ENCODE data around the gene SETD5.

DNA sequence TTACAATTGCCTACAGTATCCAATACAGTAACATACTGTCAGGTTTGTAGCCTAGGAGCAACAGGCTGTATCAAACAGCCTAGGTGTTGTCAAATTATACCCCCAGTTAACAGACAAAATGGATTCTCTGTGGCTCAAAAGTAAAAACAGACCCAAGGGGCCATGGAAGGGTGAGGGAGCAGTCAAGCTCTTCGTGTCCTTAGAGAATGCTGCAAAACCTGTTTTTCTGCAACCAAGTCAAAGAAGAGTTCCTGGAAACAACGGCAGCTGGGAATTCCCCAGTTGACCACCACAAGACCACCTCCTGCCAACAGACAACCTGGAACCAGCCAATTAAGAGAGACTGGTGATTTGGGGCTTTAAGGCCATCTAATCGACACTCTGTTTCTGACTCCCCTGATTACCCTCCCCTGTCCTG is 45.7 kb upstream of the SETD5 start:
- TF ChIP-seq, protein P1, sequence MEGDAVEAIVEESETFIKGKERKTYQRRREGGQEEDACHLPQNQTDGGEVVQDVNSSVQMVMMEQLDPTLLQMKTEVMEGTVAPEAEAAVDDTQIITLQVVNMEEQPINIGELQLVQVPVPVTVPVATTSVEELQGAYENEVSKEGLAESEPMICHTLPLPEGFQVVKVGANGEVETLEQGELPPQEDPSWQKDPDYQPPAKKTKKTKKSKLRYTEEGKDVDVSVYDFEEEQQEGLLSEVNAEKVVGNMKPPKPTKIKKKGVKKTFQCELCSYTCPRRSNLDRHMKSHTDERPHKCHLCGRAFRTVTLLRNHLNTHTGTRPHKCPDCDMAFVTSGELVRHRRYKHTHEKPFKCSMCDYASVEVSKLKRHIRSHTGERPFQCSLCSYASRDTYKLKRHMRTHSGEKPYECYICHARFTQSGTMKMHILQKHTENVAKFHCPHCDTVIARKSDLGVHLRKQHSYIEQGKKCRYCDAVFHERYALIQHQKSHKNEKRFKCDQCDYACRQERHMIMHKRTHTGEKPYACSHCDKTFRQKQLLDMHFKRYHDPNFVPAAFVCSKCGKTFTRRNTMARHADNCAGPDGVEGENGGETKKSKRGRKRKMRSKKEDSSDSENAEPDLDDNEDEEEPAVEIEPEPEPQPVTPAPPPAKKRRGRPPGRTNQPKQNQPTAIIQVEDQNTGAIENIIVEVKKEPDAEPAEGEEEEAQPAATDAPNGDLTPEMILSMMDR (IDR thresholded peaks at IDR 0.05), result no peak
- TF ChIP-seq POLR2A (IDR thresholded peaks at IDR 0.05), result no peak
